Fibroblast of skin of right quadriceps (primary cell): Measurements from ENCODE around the gene PFDN1.

Source experiments
- DNase-seq: peaks from one replicate; pipeline ENCODE4 v3.0.0-alpha.2; 2013

PFDN1 gene

GRCh38 chr5:140258016-140258415 is 44.9 kb downstream of the PFDN1 start:
- DNase-seq: peak; percentile 85

- DNase-seq: no peak
Observed at GRCh38 chr5:140256726-140257125, 46.2 kb downstream of the PFDN1 start.

GRCh38 chr5:140255460-140256157 is 47.3 kb downstream of the PFDN1 start:
- no peak for DNase-seq

GRCh38 chr5:140253985-140254384 is 48.9 kb downstream of the PFDN1 start:
- DNase-seq: no peak

GRCh38 chr5:140252470-140253126 is 50.3 kb downstream of the PFDN1 start:
- DNase-seq: no peak

GRCh38 chr5:140251527-140251973 is 51.4 kb downstream of the PFDN1 start:
- DNase-seq: peak; percentile 98

GRCh38 chr5:140250386-140250785 is 52.5 kb downstream of the PFDN1 start:
- no peak for DNase-seq

GRCh38 chr5:140249536-140249935 is 53.4 kb downstream of the PFDN1 start:
- DNase-seq: no peak

- no peak for DNase-seq
Observed at GRCh38 chr5:140248414-140248813, 54.5 kb downstream of the PFDN1 start.

GRCh38 chr5:140246378-140247122 is 56.4 kb downstream of the PFDN1 start:
- DNase-seq: peak; percentile 79

GRCh38 chr5:140245926-140246325 is 57.0 kb downstream of the PFDN1 start:
- DNase-seq: no peak

GRCh38 chr5:140245341-140245740 is 57.6 kb downstream of the PFDN1 start:
- DNase-seq: peak; percentile 58

GRCh38 chr5:140244525-140245025 is 58.3 kb downstream of the PFDN1 start:
- peak; percentile 87 for DNase-seq

GRCh38 chr5:140243706-140244250 is 59.1 kb downstream of the PFDN1 start:
- no peak for DNase-seq

GRCh38 chr5:140242890-140243585 is 59.9 kb downstream of the PFDN1 start:
- no peak for DNase-seq

- no peak for DNase-seq
Observed at GRCh38 chr5:140242099-140242498, 60.8 kb downstream of the PFDN1 start.

- peak; percentile 92 for DNase-seq
Observed at GRCh38 chr5:140240987-140241706, 61.8 kb downstream of the PFDN1 start.

- DNase-seq: peak; percentile 51
Observed at GRCh38 chr5:140239939-140240700, 62.8 kb downstream of the PFDN1 start.

- no peak for DNase-seq
Observed at GRCh38 chr5:140239461-140239860, 63.4 kb downstream of the PFDN1 start.

GRCh38 chr5:140238756-140239155 is 64.1 kb downstream of the PFDN1 start:
- DNase-seq: no peak
